Fibroblast of villous mesenchyme (primary cell): ENCODE measurements around the gene FRMD1. TPM values are rescaled to one million over a fixed set of nuclear protein-coding genes. Genes with fewer than 3 reads are reported as not detected.

Source experiments
- DNase-seq: peaks from one replicate; pipeline ENCODE4 v3.0.0-alpha.2; 2010; ENCODE audit warnings: low read depth
- H3K4me3 ChIP-seq: 2 replicates; pipeline ENCODE4 v1.5.1; 2011; ENCODE audit warnings: low read depth, mild to moderate bottlenecking, low read length
- total RNA-seq: library from RNA; depleted of rRNA; stranded (reverse); fragments of >200 nt; gene quantifications from 2 replicates; pipeline ENCODE4 v1.2.3, GENCODE V29; 2012
- TF ChIP-seq, protein P1 (sequence below): IDR thresholded peaks from 2 replicates; pipeline ENCODE4 v1.5.1; 2012; ENCODE audit warnings: low read depth, mild to moderate bottlenecking, low read length; ENCODE audit not compliant: insufficient read depth

FRMD1 gene
- total RNA-seq, 1 donor = not detected

DNA sequence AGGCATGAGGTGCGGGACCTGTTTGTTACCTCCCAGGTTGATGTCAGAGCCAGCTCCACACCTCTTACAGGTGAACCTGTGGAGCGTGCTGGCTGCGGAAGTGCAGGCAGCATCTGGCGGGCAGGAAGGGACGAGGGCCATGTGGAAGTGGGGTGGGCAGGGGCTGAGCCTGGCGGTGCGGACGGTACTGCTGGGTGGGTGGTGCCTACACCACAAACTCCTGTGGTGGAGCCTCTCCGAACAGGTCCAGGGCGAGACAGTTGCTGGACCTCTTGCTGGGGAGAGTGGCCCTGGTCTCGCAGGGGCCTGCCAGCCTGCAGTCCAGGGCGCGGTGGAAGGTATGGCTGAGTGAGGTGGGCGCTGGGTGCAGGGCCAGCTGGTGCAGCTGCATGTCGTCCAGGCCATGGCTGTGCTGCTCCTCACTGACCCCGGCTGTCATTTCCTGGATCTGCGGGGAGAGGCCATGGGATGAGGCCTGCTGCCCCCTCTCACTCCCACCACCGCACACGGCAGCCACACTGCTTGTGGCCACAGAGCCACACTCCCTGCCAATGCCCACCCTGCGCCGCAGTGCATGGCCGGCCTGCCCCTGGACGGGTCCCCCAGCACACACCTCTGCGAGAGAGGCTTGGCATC, 22.0 kb downstream of the FRMD1 start:
- TF ChIP-seq, protein P1, sequence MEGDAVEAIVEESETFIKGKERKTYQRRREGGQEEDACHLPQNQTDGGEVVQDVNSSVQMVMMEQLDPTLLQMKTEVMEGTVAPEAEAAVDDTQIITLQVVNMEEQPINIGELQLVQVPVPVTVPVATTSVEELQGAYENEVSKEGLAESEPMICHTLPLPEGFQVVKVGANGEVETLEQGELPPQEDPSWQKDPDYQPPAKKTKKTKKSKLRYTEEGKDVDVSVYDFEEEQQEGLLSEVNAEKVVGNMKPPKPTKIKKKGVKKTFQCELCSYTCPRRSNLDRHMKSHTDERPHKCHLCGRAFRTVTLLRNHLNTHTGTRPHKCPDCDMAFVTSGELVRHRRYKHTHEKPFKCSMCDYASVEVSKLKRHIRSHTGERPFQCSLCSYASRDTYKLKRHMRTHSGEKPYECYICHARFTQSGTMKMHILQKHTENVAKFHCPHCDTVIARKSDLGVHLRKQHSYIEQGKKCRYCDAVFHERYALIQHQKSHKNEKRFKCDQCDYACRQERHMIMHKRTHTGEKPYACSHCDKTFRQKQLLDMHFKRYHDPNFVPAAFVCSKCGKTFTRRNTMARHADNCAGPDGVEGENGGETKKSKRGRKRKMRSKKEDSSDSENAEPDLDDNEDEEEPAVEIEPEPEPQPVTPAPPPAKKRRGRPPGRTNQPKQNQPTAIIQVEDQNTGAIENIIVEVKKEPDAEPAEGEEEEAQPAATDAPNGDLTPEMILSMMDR = no peak
- no peak for DNase-seq
- no peak overlapping the region for H3K4me3 ChIP-seq

DNA sequence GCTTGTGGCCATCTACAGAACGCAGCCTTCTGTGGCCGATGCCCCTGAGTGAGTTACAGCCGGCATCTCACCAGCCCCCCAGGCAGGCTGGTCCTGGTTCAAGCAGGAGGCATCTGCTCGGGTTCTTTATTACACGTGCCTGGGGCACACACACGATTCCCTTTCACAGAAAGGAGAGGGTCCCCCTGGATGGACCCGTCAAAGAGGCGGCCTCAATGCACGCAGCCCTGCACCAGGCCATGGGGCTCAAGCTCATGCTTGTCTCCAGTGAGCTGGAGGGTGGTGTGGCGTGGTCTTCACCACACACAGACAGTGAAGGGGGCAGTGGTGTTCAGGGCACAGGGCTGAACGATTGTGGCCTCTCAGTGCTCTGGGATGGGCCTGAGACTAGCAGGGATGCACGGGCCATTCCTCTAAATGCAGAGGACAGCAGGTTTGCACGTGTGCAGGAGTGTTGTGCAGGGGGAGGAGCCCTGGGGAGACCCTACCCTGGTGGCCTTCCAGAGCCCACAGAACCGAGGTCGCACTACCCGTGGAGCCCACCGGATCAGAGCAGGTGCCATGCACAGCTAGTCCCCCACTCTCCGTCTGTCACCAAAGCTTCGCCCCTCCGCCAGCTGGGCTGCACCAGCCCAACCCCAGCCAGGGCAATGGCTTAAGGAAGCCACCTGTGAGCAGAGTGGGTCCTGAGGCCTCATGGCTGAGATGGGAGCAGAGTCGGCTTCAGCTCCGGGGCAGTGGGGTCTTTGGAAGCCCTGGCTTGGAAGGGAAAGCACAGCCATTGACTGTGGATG, 23.1 kb downstream of the FRMD1 start:
- DNase-seq = no peak
- no peak overlapping the region for H3K4me3 ChIP-seq
- TF ChIP-seq, protein P1 = no peak

DNA sequence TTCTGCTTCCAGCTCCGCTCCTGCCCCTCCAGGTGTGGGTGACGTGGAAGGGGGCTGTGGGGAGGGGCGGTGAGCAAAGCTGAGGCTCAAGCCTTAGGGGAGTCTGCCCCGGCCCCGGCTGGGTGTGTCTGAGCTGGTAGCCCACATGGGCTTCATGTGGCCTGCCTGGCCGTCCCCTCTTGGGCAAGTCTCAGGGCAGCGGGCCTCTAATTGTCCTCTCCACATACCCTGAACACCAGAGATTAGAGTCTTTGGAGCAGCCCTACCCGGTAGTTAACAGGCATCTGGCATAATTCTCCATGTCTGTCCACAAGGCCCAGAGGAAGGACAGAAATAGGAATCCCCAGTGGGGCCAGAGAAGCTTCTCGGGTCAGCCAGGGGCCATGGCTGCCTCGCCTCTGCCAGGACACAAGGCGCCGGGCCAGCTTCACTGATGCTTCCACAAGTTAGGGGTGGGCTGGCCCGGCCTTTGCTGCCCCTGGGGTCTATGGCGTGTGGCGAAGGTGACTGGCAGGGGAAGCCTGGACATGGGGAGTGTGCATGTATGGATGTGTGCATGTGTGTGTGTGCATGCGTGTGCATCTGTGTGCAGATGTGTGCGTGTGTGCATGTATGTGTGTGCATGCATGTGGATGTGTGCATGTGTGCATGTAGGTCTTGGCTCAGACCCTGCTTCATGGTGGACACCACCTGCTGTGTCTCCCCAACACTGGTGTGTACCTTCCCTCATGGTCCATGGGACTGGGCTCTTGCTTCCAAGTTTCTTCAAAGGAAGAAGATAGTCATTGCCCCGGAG, 24.0 kb downstream of the FRMD1 start:
- no peak overlapping the region for H3K4me3 ChIP-seq
- TF ChIP-seq, protein P1 = no peak
- DNase-seq = no peak

DNA sequence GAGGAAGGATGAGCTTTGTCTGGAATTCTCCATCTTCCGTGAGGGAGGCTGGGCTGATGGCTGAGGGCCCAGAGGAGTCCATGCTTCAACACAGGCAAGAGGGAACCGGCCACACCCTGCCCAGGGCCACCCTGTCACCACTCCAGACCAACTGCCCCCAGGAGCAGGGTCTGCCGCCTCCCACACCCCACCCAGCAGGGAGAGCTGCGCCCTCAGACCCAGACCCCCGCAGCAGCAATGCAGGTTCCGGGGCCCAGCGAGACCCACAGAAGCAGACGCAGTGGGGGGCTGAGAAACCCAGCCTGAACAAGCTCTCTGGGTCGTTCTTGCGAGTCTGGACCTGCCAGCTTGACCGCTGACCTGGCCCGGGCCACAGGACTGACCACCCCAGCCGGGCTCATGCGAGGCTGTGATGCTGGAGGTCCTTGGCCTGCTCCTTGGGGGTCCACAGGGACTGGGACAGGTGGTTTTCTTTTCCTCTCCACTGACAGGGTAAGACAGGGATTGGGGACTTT, 25.0 kb downstream of the FRMD1 start:
- DNase-seq = no peak
- H3K4me3 ChIP-seq = no peak overlapping the region
- TF ChIP-seq, protein P1 = no peak

DNA sequence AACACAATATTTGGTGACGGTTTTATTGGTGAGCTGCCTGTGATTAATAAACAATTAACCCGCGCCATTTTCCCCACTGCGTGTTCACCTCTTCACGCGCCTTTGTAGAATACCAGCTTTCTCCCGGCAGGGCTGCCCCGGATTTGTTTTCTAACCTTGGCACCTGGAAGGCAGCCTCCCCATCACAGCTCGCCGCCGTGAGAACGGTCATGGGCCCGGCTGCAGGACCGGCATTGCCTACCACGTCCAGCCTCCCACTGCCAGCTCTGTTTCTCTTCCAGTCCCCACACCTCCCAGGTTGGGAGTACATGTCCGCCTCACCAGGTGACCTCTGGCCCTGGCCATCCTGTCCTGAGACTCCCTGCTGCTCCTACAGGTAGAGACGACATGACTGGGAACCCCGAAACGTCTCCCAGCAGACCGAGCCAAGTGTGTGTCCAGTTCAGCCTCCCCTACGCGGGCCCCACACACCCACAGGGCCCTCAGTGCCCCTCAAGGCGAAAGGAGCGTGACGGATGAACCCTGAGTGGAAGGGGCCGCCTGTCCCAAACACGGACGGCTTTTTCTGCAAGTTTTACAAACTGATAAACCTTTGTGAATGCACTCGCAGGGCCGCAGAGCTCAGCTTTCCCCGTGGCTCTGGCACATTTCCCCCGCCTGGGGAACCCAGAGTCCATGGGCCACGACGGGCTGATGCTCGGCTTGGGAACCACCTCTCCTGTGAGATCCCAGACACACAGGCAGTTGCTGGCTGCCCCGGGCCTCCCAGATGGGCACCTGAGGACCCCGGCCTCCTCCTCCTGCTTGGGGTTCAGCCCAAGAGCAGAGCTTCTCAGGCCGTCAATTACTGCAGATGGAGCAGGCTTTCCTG, 25.7 kb downstream of the FRMD1 start:
- DNase-seq = no peak
- TF ChIP-seq, protein P1 = no peak

More for the DNA sequence above, 25.7 kb downstream of the FRMD1 start:
- H3K4me3 ChIP-seq = no peak overlapping the region
